HepG2 (cell line): ENCODE measurements around the gene CDC37.

Experiments
- ARHGAP35 ChIP-seq: sonication (generic); formaldehyde crosslinking; IDR thresholded peaks from 2 replicates; pipeline ENCODE4 v1.9.0; 2022; ENCODE audit warnings: mild to moderate bottlenecking, inconsistent platforms, moderate library complexity, missing genetic modification reagents, borderline replicate concordance
- ZNF598 ChIP-seq: sonication (generic); formaldehyde crosslinking; IDR thresholded peaks from 2 replicates; pipeline ENCODE4 v1.5.1; 2020; ENCODE audit warnings: mild to moderate bottlenecking, missing genetic modification reagents, borderline replicate concordance

GRCh38 chr19:10442698-10443097 lies 39.4 kb upstream of the CDC37 start:
- no peak for TF ChIP-seq ARHGAP35
- no peak for TF ChIP-seq ZNF598
